MCF 10A (cell line): ENCODE data around the gene DMRT2. TPM values are rescaled to one million over a fixed set of nuclear protein-coding genes. Genes with fewer than 3 reads are reported as not detected.

Experiments used
- BruUV-seq: library from RNA; stranded (reverse); fragments of 400-500 nt; replicated peaks from 2 replicates; lab custom pipeline; 2021; lab: Mats Ljungman, UMichigan
- CTCF ChIA-PET: fragments of 300-600 bp; sonication (Branson Sonifier 250); formaldehyde crosslinking; extraction: SDS; loops from one replicate; lab custom pipeline; 2021; ENCODE audit warnings: antibody characterized with exemption, inconsistent platforms; lab: Yijun Ruan, JAX
- POLR2A ChIA-PET: fragments of 300-600, 350-650 bp; sonication (Branson Sonifier 250); formaldehyde crosslinking; extraction: SDS; loops from one replicate; lab custom pipeline; 2020; ENCODE audit warnings: antibody characterized with exemption, inconsistent platforms; lab: Yijun Ruan, JAX
- DNase-seq: peaks from one replicate; pipeline ENCODE4 v3.0.0-alpha.2; 2018; ENCODE audit not compliant: unreplicated experiment
- H3K27ac Mint-ChIP-seq: one replicate; pipeline ENCODE4 v1.8.0; 2022; ENCODE audit warnings: mild to moderate bottlenecking, low read depth, mixed read lengths; ENCODE audit not compliant: unreplicated experiment
- H3K27me3 Mint-ChIP-seq: one replicate; pipeline ENCODE4 v1.8.0; 2022; ENCODE audit warnings: mixed read lengths; ENCODE audit not compliant: insufficient read depth, unreplicated experiment
- H3K36me3 Mint-ChIP-seq: one replicate; pipeline ENCODE4 v1.8.0; 2022; ENCODE audit warnings: mild to moderate bottlenecking, moderate library complexity, mixed read lengths; ENCODE audit not compliant: insufficient read depth, unreplicated experiment
- H3K4me1 Mint-ChIP-seq: one replicate; pipeline ENCODE4 v1.8.0; 2022; ENCODE audit warnings: mixed read lengths; ENCODE audit not compliant: insufficient read depth, unreplicated experiment
- H3K4me3 Mint-ChIP-seq: one replicate; pipeline ENCODE4 v1.8.0; 2022; ENCODE audit warnings: mild to moderate bottlenecking, moderate library complexity, mixed read lengths; ENCODE audit not compliant: unreplicated experiment
- H3K9me3 Mint-ChIP-seq: one replicate; pipeline ENCODE4 v1.8.0; 2022; ENCODE audit warnings: mixed read lengths; ENCODE audit not compliant: unreplicated experiment
- CTCF ChIP-seq: fragments of 200-600 bp; IDR thresholded peaks from one replicate; pipeline ENCODE4 v1.8.0; 2022; ENCODE audit warnings: antibody characterized with exemption, mild to moderate bottlenecking; ENCODE audit not compliant: unreplicated experiment
- intact Hi-C: fragments of 100-400 bp; cut with micrococcal nuclease; formaldehyde crosslinking; loops from 2 replicates; pipeline ENCODE4 v1.14.1; 2022
- total RNA-seq: library from RNA; stranded (reverse); gene quantifications from 2 replicates; pipeline ENCODE4 v1.2.3, GENCODE V29; 2022

DMRT2 gene
- total RNA-seq, 1 experiment from 2014 or later = not detected

DNA sequence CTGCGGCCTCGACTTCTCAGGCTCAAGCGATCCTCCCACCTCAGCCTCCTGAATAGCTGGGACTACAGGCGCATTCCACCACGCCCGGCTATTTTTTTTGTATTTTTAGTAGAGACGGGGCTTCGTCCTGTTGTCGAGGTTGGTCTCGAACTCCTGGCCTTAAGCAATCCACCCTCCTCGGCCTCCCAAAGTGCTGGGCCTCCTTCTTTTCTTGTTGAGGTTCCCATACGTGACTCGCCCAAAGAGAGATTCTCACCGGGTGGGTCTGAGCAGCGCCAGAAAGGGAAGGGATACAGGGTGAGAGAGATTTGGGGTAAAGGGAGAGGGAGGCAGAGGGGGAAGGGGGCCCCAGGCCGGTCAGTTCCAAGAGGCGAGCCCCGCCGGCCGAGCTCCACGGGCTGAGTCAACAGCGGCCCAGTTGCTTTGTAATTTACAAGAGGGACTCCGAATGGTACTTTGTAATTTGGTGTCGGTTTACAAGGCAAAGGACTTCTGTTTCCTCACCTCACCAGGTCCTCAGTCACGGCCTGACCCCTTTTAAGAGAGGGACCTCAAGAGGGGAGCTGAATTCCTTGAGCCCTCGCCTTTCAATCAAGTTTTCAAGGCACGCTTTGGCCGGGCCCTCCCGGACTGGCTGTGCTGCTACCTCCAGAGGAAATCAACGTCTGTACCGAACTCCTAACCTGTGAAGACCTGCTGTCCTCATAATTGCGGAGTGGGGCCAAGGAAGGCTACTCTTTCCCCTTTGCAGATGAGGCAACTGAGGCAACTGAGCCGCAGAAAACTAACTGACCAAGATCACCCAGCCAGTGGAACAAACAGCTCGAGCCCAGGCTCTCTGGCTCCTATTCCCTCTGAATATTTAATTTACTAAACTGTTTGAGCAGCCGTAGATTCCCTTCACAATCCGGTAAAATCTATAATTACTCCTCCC is 3.3 kb upstream of the DMRT2 start:
- Mint-ChIP-seq H3K9me3 (no peaks in the 10 kb centered on the region), H3K27me3 (peaks cover 4% of the 10 kb centered on the region), H3K4me3 (peak overlapping the region; percentile 73), H3K27ac (peak overlapping the region; percentile 44), H3K4me1 (peaks cover 11% of the 10 kb centered on the region), H3K36me3 (no peaks in the 10 kb centered on the region)
- intact Hi-C loops = no loop called here
- POLR2A ChIA-PET = interaction anchor here (0.5 to 0.6 kb wide), 2 partner anchors 38 to 970 kb away, joined by 3 to 4 read pairs; no protein-coding TSS in a partner anchor
- no peak for DNase-seq
- BruUV-seq = no TSS peak
- no peak for TF ChIP-seq CTCF
- CTCF ChIA-PET = interaction anchor here (0.8 kb wide), 1 partner anchor 558 kb away, joined by 3 read pairs; no protein-coding TSS in a partner anchor

DNA sequence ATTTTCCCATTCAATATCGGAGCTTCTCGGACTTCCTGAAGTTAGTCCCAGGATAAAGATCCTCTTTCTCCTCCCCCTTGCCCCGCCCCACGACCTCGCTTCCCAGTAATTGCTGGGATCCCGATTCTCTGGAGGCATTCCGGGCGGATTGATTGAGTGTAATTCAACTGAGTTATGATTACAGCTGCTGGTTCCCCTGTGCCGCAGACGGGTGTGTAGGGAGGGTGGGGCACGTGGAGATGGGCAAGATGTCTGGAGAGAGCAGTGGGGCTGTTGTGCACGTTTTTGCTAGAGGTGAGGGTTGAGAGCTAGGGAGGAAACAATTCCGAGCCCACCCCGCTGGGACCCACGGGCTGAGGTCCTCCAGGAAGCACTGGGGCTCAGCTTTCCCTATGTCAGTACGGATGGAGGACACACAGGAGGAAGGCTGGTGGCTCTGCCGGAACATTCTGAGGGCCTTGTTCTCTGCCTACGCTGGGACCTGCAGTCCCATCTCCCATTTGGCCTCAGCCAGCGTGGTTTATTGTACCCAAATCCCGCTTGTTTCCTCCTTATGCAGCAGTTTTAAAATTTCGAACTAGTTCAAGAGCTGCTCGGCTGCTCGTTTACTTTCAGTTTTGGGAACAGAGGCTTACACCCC is 2.4 kb upstream of the DMRT2 start:
- Mint-ChIP-seq H3K9me3 (no peaks in the 10 kb centered on the region), H3K36me3 (no peaks in the 10 kb centered on the region), H3K4me1 (peaks cover 11% of the 10 kb centered on the region), H3K27me3 (no peaks in the 10 kb centered on the region), H3K4me3 (peak overlapping the region; percentile 73), H3K27ac (peak overlapping the region; percentile 44)
- no TSS peak for BruUV-seq
- intact Hi-C loops = no loop called here
- no peak for DNase-seq
- TF ChIP-seq CTCF = no peak
- CTCF ChIA-PET = interaction anchor here (0.8 kb wide), 1 partner anchor 557 kb away, joined by 3 read pairs; no protein-coding TSS in a partner anchor
- POLR2A ChIA-PET = interaction anchor here (1.0 to 1.1 kb wide), 2 partner anchors 10 to 18 kb away, joined by 3 to 4 read pairs; no protein-coding TSS in a partner anchor

- peaks cover 11% of the 10 kb centered on the region for H3K4me1 Mint-ChIP-seq
- no peak for TF ChIP-seq CTCF
- no peaks in the 10 kb centered on the region for H3K27me3 Mint-ChIP-seq
- intact Hi-C loops = no loop called here
- CTCF ChIA-PET = no interaction called here
- no peaks in the 10 kb centered on the region for H3K36me3 Mint-ChIP-seq
- BruUV-seq = no TSS peak
- no peaks in the 10 kb centered on the region for H3K9me3 Mint-ChIP-seq
- DNase-seq = no peak
- H3K27ac Mint-ChIP-seq = peak overlapping the region; percentile 44
- peak overlapping the region; percentile 73 for H3K4me3 Mint-ChIP-seq
- POLR2A ChIA-PET = interaction anchor here (1.0 to 1.1 kb wide), 2 partner anchors 10 to 17 kb away, joined by 3 to 4 read pairs; no protein-coding TSS in a partner anchor
These were observed 1.9 kb upstream of the DMRT2 start for GRCh38 chr9:1048231-1048619.

DNA sequence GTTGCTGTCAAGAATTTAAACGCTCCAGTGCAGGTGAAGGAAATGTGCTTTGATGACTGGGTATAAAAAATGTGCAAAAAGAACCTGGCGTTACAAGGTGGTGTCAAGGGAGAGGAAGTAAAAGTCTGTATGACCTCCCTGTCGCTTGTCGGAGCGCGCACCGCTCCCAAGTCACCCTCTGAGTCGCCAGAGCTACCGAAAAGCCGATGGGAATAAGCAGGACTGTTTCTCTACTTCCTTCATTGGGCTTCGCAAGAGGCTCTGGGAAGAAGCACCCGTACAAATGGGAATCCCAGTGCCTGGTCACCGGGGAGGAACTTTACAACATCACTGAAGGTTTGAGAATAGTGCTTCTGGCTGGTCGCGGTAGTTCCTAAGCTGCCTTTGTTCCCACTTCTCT is 1.3 kb upstream of the DMRT2 start:
- intact Hi-C loops = no loop called here
- Mint-ChIP-seq H3K36me3 (no peaks in the 10 kb centered on the region), H3K27ac (no peak overlapping the region), H3K9me3 (no peaks in the 10 kb centered on the region), H3K4me1 (peaks cover 11% of the 10 kb centered on the region), H3K27me3 (no peaks in the 10 kb centered on the region), H3K4me3 (no peak overlapping the region)
- TF ChIP-seq CTCF = no peak
- POLR2A ChIA-PET = interaction anchor here (0.7 kb wide), 1 partner anchor 10 kb away, joined by 3 read pairs; no protein-coding TSS in a partner anchor
- no peak for DNase-seq
- no TSS peak for BruUV-seq
- CTCF ChIA-PET = no interaction called here
